ENCODE data around the gene NRIP3.

The NRIP3 gene

GRCh38 chr11:8959546-8960166 lies 44.1 kb downstream of the NRIP3 start:
- ChIA-PET CTCF (interaction anchor here (0.6 to 2.6 kb wide), 12 partner anchors 39 to 626 kb away, joined by 3 to 10 read pairs (median 3); a partner anchor contains a TSS), POLR2A (ENCODE audit: low non-redundant PET) (no interaction called here)
- no peak overlapping the region for H3K27ac ChIP-seq
- DNase-seq (ENCODE audit: low spot score): peak; percentile 84
- TF ChIP-seq CTCF (conservative IDR thresholded peaks at IDR 0.05; ENCODE audit: low read depth): peak; percentile 77

- ChIA-PET CTCF (no interaction called here), POLR2A (ENCODE audit: low non-redundant PET) (no interaction called here)
- DNase-seq (ENCODE audit: low spot score): no peak
- no peak for TF ChIP-seq CTCF (conservative IDR thresholded peaks at IDR 0.05; ENCODE audit: low read depth)
- no peak overlapping the region for H3K27ac ChIP-seq
Observed at GRCh38 chr11:8956860-8957259, 46.9 kb downstream of the NRIP3 start.

- no peak for DNase-seq (ENCODE audit: low spot score)
- ChIA-PET POLR2A (ENCODE audit: low non-redundant PET) (no interaction called here), CTCF (interaction anchor here (0.6 kb wide), 1 partner anchor 392 kb away, joined by 4 read pairs; no protein-coding TSS in a partner anchor)
- no peak overlapping the region for H3K27ac ChIP-seq
- no peak for TF ChIP-seq CTCF (conservative IDR thresholded peaks at IDR 0.05; ENCODE audit: low read depth)
Observed at GRCh38 chr11:8948886-8949285, 54.9 kb downstream of the NRIP3 start.

DNA sequence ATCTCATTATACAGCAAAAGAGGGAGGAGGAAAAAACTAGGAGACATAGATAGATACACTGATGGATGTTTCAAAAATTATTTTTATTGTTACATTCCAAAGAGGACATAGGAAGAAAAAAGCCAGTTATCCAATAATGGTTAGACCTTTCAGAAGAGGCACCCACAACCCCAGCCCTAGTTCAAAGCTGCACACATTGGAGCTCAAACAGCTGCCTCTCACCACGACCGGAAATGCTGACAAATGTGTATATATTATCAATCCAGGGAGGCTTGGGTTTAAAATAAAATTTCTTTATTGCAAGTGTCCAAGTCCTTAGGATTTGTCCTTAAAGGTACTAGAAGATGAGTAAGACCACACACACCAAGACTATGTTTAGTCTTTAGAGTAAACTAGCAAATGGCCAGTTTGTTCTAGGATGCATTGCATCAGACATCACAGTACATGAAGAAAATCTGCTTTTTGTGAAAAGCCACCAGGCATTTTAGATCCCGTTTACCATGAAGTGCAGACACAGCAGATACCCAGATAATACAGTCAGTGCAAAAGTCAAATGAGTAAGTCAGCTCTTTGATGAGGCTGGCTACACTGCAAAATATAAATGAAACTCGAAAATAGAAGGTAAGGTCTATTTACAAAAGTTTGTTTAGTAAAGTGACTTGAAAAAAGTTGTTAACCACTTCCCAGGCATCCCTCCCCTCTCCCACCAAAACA lies 56.4 kb downstream of the NRIP3 start:
- no peak for DNase-seq (ENCODE audit: low spot score)
- no peak for TF ChIP-seq CTCF (conservative IDR thresholded peaks at IDR 0.05; ENCODE audit: low read depth)
- POLR2A ChIA-PET (ENCODE audit: low non-redundant PET): no interaction called here
- H3K27ac ChIP-seq: no peak overlapping the region
- CTCF ChIA-PET: no interaction called here

DNA sequence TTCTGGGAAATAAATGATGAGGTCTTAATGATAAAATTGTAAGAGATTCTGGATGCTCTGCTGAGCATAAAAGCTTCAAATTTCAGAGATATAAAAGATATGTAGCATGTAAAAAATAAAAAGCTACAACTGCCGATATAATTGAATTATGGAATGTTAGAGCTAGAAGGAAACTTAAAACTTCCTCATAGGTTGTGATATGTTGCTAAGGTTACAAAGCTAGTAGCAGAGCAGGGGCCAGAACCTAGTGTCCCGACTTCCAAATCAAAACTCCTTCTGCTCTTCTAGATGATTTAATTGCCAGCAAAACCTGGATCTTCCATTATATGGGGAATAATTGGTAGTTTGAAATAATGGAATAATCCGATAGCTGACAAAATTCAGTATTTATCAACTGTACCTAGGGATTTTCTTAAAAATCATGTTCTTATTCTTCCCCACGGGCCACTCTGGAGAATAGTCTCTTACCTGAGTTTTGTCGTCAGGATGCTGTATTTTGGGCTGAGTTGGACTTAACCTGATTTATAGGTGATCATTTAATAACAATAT lies 61.2 kb downstream of the NRIP3 start, which contains the start of gene ASCL3:
Gene ASCL3, minus strand, starts transcription at position 499 of the 549 bp plus-strand sequence. CDS start 4,855 bp downstream, outside the sequence.
- POLR2A ChIA-PET (ENCODE audit: low non-redundant PET): no interaction called here
- DNase-seq (ENCODE audit: low spot score): no peak
- CTCF ChIA-PET: no interaction called here
- no peak for TF ChIP-seq CTCF (conservative IDR thresholded peaks at IDR 0.05; ENCODE audit: low read depth)
- H3K27ac ChIP-seq: no peak within 1 kb of the TSS

DNA sequence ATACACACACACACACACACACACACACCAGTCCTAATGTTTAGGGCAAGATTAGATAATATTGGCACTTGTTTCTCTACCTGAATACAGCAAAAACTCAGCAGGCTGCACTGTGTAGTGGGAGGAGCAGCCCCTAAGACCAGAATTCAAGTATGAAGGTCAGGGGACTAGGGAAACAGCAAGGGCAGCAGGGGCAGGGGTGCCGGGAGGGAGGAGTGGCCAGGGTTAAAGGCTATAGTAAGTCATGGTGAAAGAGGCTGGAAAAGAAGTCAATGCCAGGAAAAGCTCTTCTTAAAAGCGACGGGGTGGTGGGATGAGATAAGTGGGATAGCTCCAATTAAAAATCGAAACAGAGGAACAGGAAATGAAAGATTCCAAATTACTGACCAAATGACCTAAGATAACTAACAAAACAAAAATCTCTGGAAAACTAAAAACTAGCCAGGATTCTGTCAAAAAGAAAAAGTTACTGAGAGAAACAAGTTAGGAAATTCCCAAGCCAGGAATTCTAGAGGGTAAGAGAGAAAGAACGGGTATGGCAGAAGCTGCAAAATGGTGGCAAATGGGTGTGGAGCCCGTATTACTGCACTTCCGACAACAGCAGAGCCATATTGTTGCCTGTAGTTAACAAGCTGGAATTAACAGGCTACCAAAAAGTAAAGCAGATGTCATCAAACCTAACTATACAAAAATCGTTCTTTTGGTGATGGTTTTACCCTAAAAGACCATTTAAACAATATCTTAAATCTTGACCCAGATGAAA lies 62.3 kb downstream of the NRIP3 start:
- H3K27ac ChIP-seq: no peak overlapping the region
- no peak for DNase-seq (ENCODE audit: low spot score)
- ChIA-PET CTCF (no interaction called here), POLR2A (ENCODE audit: low non-redundant PET) (no interaction called here)
- no peak for TF ChIP-seq CTCF (conservative IDR thresholded peaks at IDR 0.05; ENCODE audit: low read depth)

All from RWPE1 (cell line).